CD8-positive, alpha-beta memory T cell (primary cell): ENCODE measurements around the gene FAM47E. TPM values are rescaled to one million over a fixed set of nuclear protein-coding genes. Genes with fewer than 3 reads are reported as not detected.

Experiments
- CTCF ChIA-PET: fragments of 350-600 bp; sonication (Branson Sonifier 250); formaldehyde crosslinking; loops from one replicate; lab custom pipeline; 2021; ENCODE audit warnings: antibody characterized with exemption; lab: Charles Lee
- POLR2A ChIA-PET: fragments of 350-600 bp; sonication (Branson Sonifier 250); formaldehyde crosslinking; loops from one replicate; lab custom pipeline; 2021; ENCODE audit warnings: antibody characterized with exemption; lab: Charles Lee
- DNase-seq, 5 donors: peaks; one replicate each; pipeline versions ENCODE4 v3.0.0 to v3.0.0-alpha.2; 2020 to 2022; ENCODE audit warnings: mixed read lengths in 1 of 5
- H3K27ac ChIP-seq: one replicate; pipeline ENCODE4 v1.7.0; 2013; ENCODE audit warnings: low read depth, mild to moderate bottlenecking, low read length, moderate library complexity
- H3K27me3 ChIP-seq: 2 replicates; pipeline ENCODE4 v1.7.0; 2013; ENCODE audit warnings: low read length, mild to moderate bottlenecking; ENCODE audit not compliant: insufficient read depth, poor library complexity, severe bottlenecking
- H3K36me3 ChIP-seq: 2 replicates; pipeline ENCODE4 v1.7.0; 2013; ENCODE audit warnings: mild to moderate bottlenecking, low read length, moderate library complexity; ENCODE audit not compliant: insufficient read depth
- H3K4me1 ChIP-seq: 2 replicates; pipeline ENCODE4 v1.7.0; 2013; ENCODE audit warnings: mild to moderate bottlenecking, low read length, moderate library complexity; ENCODE audit not compliant: insufficient read depth
- H3K4me3 ChIP-seq: 2 replicates; pipeline ENCODE4 v1.7.0; 2013; ENCODE audit warnings: mild to moderate bottlenecking, low read length
- H3K9me3 ChIP-seq: 2 replicates; pipeline ENCODE4 v1.7.0; 2013; ENCODE audit warnings: mild to moderate bottlenecking, low read length
- H3K27ac Mint-ChIP-seq, 8 donors: one replicate each; pipeline ENCODE4 v1.8.0; 2020 to 2021; ENCODE audit warnings: mixed read lengths in 8 of 8, mild to moderate bottlenecking in 6 of 8, inconsistent platforms in 3 of 8, moderate library complexity in 3 of 8
- H3K27me3 Mint-ChIP-seq, 2 donors: one replicate each; pipeline ENCODE4 v1.8.0; 2020 to 2021; ENCODE audit warnings: mixed read lengths in 2 of 2, mild to moderate bottlenecking in 1 of 2, moderate library complexity in 1 of 2
- H3K36me3 Mint-ChIP-seq, 3 donors: one replicate each; pipeline ENCODE4 v1.8.0; 2020 to 2021; ENCODE audit warnings: mixed read lengths in 3 of 3, inconsistent platforms in 1 of 3, mild to moderate bottlenecking in 1 of 3
- H3K4me1 Mint-ChIP-seq, 3 donors: one replicate each; pipeline ENCODE4 v1.8.0; 2020 to 2021; ENCODE audit warnings: mixed read lengths in 3 of 3, inconsistent platforms in 1 of 3, mild to moderate bottlenecking in 1 of 3
- H3K4me3 Mint-ChIP-seq, 7 donors: one replicate each; pipeline ENCODE4 v1.8.0; 2020 to 2021; ENCODE audit warnings: mixed read lengths in 7 of 7, mild to moderate bottlenecking in 6 of 7, moderate library complexity in 4 of 7, inconsistent platforms in 2 of 7
- H3K9me3 Mint-ChIP-seq, 5 donors: one replicate each; pipeline ENCODE4 v1.8.0; 2020 to 2022; ENCODE audit warnings: mixed read lengths in 5 of 5, mild to moderate bottlenecking in 3 of 5, moderate library complexity in 2 of 5, inconsistent platforms in 1 of 5
- polyA plus RNA-seq: library from polyadenylated mRNA; unstranded; fragments of 300-500 nt; fragmentation: Illumina TruSeq; gene quantifications from one replicate; pipeline ENCODE4 v1.2.3, GENCODE V29; 2021
- total RNA-seq, 2 experiments: library from RNA; stranded (reverse); gene quantifications; one replicate each; pipeline ENCODE4 v1.2.3, GENCODE V29; 2021

Gene FAM47E
- total and polyA plus RNA-seq, 3 experiments from 2014 or later = not detected

- peaks cover 2 to 4% (median 2%) of the 10 kb centered on the region in 3 donors for H3K4me1 Mint-ChIP-seq
- no peak overlapping the region for H3K4me3 Mint-ChIP-seq
- H3K4me1 ChIP-seq = no peaks in the 10 kb centered on the region
- CTCF ChIA-PET = no interaction called here
- no peaks in the 10 kb centered on the region for H3K9me3 ChIP-seq
- H3K9me3 Mint-ChIP-seq = peaks cover 17 to 24% (median 19%) of the 10 kb centered on the region in 5 donors
- no peak for DNase-seq
- H3K27me3 Mint-ChIP-seq = peaks cover 3 to 31% of the 10 kb centered on the region in 2 donors
- no peaks in the 10 kb centered on the region for H3K27me3 ChIP-seq
- no peak overlapping the region for H3K4me3 ChIP-seq
- no peak overlapping the region for H3K27ac Mint-ChIP-seq
- no peaks in the 10 kb centered on the region for H3K36me3 ChIP-seq
- POLR2A ChIA-PET = no interaction called here
- H3K27ac ChIP-seq = no peak overlapping the region
- peaks cover 1 to 23% (median 9%) of the 10 kb centered on the region in 3 donors for H3K36me3 Mint-ChIP-seq
Measured at GRCh38 chr4:76312457-76312856, 60.9 kb downstream of the FAM47E start.

GRCh38 chr4:76313547-76313946 lies 62.0 kb downstream of the FAM47E start:
- no peak overlapping the region for H3K4me3 ChIP-seq
- H3K27ac Mint-ChIP-seq = no peak overlapping the region
- ChIA-PET POLR2A (no interaction called here), CTCF (interaction anchor here (1.0 kb wide), 1 partner anchor 133 kb away, joined by 3 read pairs; no protein-coding TSS in a partner anchor)
- H3K36me3 ChIP-seq = no peaks in the 10 kb centered on the region
- H3K27ac ChIP-seq = no peak overlapping the region
- H3K27me3 Mint-ChIP-seq = peaks cover 4 to 42% of the 10 kb centered on the region in 2 donors
- peaks cover 1 to 32% (median 9%) of the 10 kb centered on the region in 3 donors for H3K36me3 Mint-ChIP-seq
- no peaks in the 10 kb centered on the region for H3K27me3 ChIP-seq
- H3K9me3 Mint-ChIP-seq = peaks cover 19 to 30% (median 21%) of the 10 kb centered on the region in 5 donors
- H3K9me3 ChIP-seq = no peaks in the 10 kb centered on the region
- DNase-seq = no peak
- no peak overlapping the region for H3K4me3 Mint-ChIP-seq
- H3K4me1 ChIP-seq = no peaks in the 10 kb centered on the region
- H3K4me1 Mint-ChIP-seq = peaks cover 0 to 2% (median 0%) of the 10 kb centered on the region in 3 donors

GRCh38 chr4:76315267-76315918 lies 63.9 kb downstream of the FAM47E start:
- no peak for DNase-seq
- H3K27me3 Mint-ChIP-seq = peaks cover 4 to 42% of the 10 kb centered on the region in 2 donors
- no peak overlapping the region for H3K4me3 Mint-ChIP-seq
- ChIA-PET CTCF (interaction anchor here (1.7 kb wide), 1 partner anchor 9 kb away, joined by 5 read pairs; the partner anchor contains the start of gene STBD1), POLR2A (no interaction called here)
- peaks cover 19 to 35% (median 24%) of the 10 kb centered on the region in 5 donors for H3K9me3 Mint-ChIP-seq
- H3K4me3 ChIP-seq = no peak overlapping the region
- no peaks in the 10 kb centered on the region for H3K4me1 ChIP-seq
- no peaks in the 10 kb centered on the region for H3K27me3 ChIP-seq
- H3K9me3 ChIP-seq = no peaks in the 10 kb centered on the region
- no peaks in the 10 kb centered on the region for H3K4me1 Mint-ChIP-seq
- H3K27ac Mint-ChIP-seq = no peak overlapping the region
- H3K36me3 Mint-ChIP-seq = peaks cover 1 to 39% (median 2%) of the 10 kb centered on the region in 3 donors
- no peak overlapping the region for H3K27ac ChIP-seq
- no peaks in the 10 kb centered on the region for H3K36me3 ChIP-seq

- peaks cover 4 to 42% of the 10 kb centered on the region in 2 donors for H3K27me3 Mint-ChIP-seq
- ChIA-PET POLR2A (no interaction called here), CTCF (no interaction called here)
- Histone ChIP-seq H3K36me3 (no peaks in the 10 kb centered on the region), H3K4me1 (no peaks in the 10 kb centered on the region), H3K4me3 (no peak overlapping the region), H3K27ac (no peak overlapping the region), H3K9me3 (no peaks in the 10 kb centered on the region), H3K27me3 (no peaks in the 10 kb centered on the region)
- H3K4me3 Mint-ChIP-seq = no peak overlapping the region
- H3K4me1 Mint-ChIP-seq = no peaks in the 10 kb centered on the region
- no peak for DNase-seq
- peaks cover 1 to 39% (median 3%) of the 10 kb centered on the region in 3 donors for H3K36me3 Mint-ChIP-seq
- H3K27ac Mint-ChIP-seq = no peak overlapping the region
- peaks cover 19 to 35% (median 24%) of the 10 kb centered on the region in 5 donors for H3K9me3 Mint-ChIP-seq
Measured at GRCh38 chr4:76316131-76316530, 64.6 kb downstream of the FAM47E start.

GRCh38 chr4:76322236-76322635 lies 70.7 kb downstream of the FAM47E start:
- ChIA-PET POLR2A (no interaction called here), CTCF (no interaction called here)
- peaks cover 10% of the 10 kb centered on the region for H3K9me3 ChIP-seq
- no peak for DNase-seq
- no peak overlapping the region for H3K4me3 Mint-ChIP-seq
- no peak overlapping the region for H3K27ac Mint-ChIP-seq
- H3K36me3 ChIP-seq = no peaks in the 10 kb centered on the region
- no peak overlapping the region for H3K27ac ChIP-seq
- peaks cover 5 to 14% of the 10 kb centered on the region in 2 donors for H3K27me3 Mint-ChIP-seq
- H3K9me3 Mint-ChIP-seq = peaks cover 19 to 34% (median 25%) of the 10 kb centered on the region in 5 donors
- H3K27me3 ChIP-seq = no peaks in the 10 kb centered on the region
- no peaks in the 10 kb centered on the region for H3K4me1 ChIP-seq
- peaks cover 0 to 27% (median 1%) of the 10 kb centered on the region in 3 donors for H3K36me3 Mint-ChIP-seq
- no peak overlapping the region for H3K4me3 ChIP-seq
- no peaks in the 10 kb centered on the region for H3K4me1 Mint-ChIP-seq

GRCh38 chr4:76325072-76325471 lies 73.6 kb downstream of the FAM47E start:
- no peaks in the 10 kb centered on the region for H3K4me1 Mint-ChIP-seq

GRCh38 chr4:76326515-76326914 lies 75.0 kb downstream of the FAM47E start:
- CTCF ChIA-PET = no interaction called here
- no peak overlapping the region for H3K4me3 ChIP-seq
- Mint-ChIP-seq H3K27me3 (peaks cover 0 to 10% of the 10 kb centered on the region in 2 donors), H3K27ac (no peak overlapping the region), H3K36me3 (peaks cover 0 to 19% (median 0%) of the 10 kb centered on the region in 3 donors), H3K4me3 (no peak overlapping the region), H3K9me3 (peaks cover 15 to 27% (median 24%) of the 10 kb centered on the region in 5 donors), H3K4me1 (no peaks in the 10 kb centered on the region)
- H3K9me3 ChIP-seq = peaks cover 10% of the 10 kb centered on the region
- no peak for DNase-seq
- POLR2A ChIA-PET = no interaction called here
- no peak overlapping the region for H3K27ac ChIP-seq
- no peaks in the 10 kb centered on the region for H3K36me3 ChIP-seq
- H3K27me3 ChIP-seq = no peaks in the 10 kb centered on the region
- H3K4me1 ChIP-seq = no peaks in the 10 kb centered on the region

More at GRCh38 chr4:76325072-76325471, 73.6 kb downstream of the FAM47E start:
- H3K4me3 Mint-ChIP-seq = no peak overlapping the region
- no peaks in the 10 kb centered on the region for H3K27me3 ChIP-seq
- H3K36me3 Mint-ChIP-seq = peaks cover 0 to 22% (median 1%) of the 10 kb centered on the region in 3 donors
- H3K36me3 ChIP-seq = no peaks in the 10 kb centered on the region
- peaks cover 15 to 28% (median 26%) of the 10 kb centered on the region in 5 donors for H3K9me3 Mint-ChIP-seq
- no peak overlapping the region for H3K27ac Mint-ChIP-seq
- no peak overlapping the region for H3K27ac ChIP-seq
- H3K27me3 Mint-ChIP-seq = peaks cover 0 to 10% of the 10 kb centered on the region in 2 donors
- CTCF ChIA-PET = no interaction called here
- H3K4me3 ChIP-seq = no peak overlapping the region
- DNase-seq = no peak
- H3K4me1 ChIP-seq = no peaks in the 10 kb centered on the region
- peaks cover 10% of the 10 kb centered on the region for H3K9me3 ChIP-seq
- POLR2A ChIA-PET = no interaction called here
